Stimulated activated CD4-positive, alpha-beta T cell treated with anti-CD3 and anti-CD28 coated beads, Interleukin-2, amount 100 ng/mL, for 48 hours (primary cell): ENCODE measurements around the gene STAP2.

ENCODE experiments used
- DNase-seq, 2 donors: peaks; one replicate each; pipeline ENCODE4 v3.0.0-alpha.2; 2020

STAP2 gene, protein sequence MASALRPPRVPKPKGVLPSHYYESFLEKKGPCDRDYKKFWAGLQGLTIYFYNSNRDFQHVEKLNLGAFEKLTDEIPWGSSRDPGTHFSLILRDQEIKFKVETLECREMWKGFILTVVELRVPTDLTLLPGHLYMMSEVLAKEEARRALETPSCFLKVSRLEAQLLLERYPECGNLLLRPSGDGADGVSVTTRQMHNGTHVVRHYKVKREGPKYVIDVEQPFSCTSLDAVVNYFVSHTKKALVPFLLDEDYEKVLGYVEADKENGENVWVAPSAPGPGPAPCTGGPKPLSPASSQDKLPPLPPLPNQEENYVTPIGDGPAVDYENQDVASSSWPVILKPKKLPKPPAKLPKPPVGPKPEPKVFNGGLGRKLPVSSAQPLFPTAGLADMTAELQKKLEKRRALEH

DNA sequence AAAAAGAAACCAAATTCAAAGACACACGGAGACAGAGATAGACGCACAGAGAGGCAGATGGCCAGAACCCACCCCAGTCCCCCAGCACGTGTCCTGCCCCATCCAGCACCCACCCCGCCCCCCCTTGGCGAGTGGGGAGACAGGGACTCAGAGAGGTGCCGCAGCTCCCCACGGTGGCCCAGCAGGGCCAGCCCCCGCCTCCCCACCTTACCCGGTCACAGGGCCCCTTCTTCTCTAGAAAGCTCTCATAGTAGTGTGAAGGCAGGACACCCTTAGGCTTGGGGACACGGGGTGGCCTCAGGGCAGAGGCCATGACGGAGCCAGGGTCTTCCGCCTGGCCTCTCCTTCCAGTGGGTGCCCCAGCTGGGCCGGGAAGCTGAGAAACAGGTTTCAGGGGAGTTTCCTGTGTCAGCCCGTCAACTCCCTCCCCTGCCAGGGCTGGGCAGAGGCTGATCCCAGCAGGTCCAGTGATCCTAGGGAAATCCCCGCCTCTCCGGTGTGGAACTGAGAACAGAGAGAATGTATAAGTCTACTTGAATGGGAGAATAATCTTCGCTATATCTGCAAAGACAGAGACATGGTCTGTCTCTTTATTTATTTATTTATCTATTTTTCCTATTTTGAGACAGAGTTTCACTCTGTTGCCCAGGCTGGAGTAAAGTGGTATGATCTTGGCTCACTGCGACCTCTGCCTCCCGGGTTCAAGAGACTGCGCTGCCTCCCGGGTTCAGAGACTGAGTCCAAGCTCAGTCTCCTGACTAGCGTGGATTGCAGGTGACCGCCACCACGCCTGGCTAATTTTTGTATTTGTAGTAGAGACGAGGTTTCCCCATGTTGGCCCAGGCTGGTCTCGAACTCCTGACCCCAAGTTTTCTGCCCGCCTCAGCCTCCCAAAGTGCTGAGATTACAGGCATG is at the start of gene STAP2:
Gene STAP2, minus strand, starts transcription at position 387 of the 915 bp plus-strand sequence. Its CDS starts 74 bp downstream, at position 313.
- DNase-seq: peak in 1 of 2 donors; percentile 16

DNA sequence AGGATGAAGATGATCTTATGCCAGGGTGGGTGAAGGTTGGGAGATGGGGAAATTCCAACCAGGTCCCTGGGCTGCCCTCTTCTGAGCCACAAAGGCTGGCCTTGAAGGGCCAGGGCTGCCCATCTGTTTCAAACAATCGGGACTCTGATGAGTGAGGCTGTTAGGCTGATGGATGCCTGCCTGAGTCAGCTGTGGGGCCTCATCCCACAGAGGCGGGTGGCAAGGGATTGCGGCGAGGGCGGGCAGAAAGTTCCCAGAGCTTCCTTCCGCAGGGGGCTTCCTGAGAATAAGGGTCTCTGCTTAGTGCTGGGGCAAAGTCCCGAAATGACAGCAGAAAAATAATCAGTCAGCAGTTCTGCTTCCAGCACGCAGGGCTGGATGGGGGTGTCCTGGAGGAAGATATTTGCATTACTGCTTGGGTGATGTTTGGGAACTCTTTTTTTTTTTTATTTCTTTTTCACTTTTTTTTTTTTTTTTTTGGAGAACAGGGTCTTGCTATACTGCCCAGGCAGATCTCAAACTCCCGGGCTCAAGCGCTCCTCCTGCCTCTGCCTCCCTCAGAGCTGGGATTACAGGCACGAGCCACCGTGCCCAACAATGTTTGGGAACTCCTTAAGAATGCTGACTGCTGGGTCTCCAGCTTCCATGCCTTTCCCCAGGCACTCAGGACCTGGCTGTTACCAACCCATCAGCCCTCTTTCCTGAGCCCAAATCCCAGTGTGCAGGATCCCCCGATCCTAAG is 47.6 kb upstream of the STAP2 start:
- DNase-seq: no peak

DNA sequence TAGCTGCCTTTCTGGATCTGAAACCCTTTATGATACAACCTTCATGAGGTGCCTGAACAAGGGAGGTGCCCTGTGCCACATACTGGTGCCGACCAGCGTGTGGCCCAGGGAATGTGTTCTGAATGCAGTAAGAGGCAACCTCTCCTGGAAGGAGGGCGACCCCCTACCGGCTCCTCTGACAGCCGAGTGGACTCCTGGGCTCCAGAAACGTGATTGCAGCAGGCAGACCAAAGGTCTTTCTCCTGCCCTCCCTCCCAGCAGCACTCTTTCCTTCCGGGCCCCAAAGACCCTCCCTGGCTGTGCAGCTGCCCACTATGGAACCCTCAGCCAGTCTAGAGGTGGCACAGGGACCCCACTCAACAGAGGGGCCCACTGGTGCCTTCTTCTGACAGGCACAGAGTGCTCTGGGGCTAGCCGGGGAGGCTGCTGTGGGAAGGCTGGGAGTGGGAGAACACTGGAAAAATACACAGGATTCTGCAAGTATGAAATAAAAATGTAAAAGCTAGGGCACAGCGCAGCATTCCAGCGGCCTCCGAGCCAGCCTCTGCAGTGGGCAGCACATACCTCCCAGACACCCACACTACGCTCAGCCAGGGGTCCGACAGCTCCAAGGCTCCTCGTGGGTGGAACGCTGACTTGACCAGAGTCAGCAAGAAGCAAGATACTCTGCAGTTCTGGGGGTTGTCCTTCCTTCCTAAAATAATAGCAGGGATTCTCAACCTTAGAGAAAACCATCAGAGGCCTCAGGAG is 46.8 kb upstream of the STAP2 start:
- no peak for DNase-seq

DNA sequence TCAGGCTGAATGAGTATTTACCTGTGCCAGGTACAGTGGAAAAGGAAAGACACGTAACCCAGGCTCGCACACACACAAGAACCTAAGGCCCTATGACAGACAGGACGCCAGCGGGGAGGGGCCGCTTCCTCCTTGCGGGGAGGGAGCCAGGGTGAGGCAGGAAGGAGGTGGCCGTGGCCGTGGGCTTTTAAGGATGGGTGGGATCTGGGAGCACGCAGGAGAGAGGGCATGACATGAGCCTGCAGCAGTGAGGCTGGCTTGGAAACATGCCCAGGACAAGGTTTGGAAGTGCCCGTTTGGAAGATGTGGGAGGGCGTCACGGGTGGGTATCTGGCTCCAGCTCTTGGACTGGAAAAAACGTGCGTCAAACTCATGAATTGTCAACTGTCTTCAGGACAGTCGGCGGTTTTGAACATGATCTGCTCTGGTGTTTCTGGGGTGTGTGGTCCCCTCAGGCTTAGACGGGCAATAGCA is 41.7 kb upstream of the STAP2 start:
- DNase-seq: peak in 1 of 2 donors; percentile 32

DNA sequence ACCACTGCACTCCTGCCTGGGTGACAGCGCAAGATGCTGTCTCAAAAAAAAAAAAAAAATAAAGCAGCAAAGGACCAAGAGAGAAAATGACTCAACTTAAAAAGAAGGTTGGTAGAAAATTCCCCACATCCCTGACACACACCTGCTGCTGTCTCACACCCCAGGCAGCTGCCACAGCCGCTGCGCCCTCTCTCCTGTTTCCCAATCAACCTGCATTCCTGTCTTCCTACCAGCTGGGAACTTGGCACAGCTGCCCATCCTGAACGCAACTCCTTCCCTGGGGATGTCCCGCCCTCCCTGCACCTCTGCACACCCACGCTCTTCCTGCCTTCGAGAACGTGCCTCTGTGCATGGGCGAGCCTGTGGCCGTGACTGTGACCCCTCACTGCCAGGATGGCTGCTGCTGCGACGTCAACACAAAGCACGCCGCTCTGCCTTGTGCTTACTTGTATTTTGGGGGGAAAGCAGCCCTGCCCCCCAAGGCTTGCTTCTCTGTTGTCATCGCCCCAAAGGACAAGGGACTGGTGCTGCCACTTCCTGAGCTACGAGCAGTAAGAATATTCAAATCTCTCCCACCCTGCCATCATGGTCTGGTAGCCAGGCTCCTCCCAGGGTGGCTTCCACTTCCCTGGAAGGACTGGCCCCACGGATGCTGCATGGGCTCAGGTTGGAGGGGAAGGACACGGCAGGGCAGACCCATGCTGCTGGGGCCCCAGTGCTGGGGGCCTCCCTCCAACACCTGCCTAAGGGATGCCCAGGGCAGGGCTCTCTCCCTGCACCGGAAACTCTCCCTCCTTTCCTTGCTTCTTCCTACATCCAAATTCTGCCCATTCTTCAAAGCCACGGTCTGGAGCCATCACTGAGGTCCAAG is 41.0 kb upstream of the STAP2 start:
- DNase-seq: no peak

DNA sequence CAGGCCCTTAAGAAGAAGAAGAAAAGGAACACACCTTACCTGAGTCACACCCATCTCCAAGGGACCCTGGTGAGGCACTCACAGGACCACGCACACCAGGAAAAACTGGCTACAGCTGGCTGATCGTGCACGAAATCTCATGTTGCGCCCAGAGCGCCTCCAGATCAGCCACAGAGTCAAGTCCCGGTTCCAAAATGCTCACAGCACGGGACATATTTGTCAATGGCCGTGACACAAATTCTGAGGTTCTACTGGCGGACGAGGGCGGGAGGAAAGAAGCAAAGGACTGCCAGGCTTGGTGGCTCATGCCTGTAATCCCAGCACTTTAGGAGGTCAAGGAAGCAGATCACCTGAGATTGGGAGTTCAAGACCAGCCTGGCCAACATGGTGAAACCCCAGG is 40.3 kb upstream of the STAP2 start:
- DNase-seq: no peak

DNA sequence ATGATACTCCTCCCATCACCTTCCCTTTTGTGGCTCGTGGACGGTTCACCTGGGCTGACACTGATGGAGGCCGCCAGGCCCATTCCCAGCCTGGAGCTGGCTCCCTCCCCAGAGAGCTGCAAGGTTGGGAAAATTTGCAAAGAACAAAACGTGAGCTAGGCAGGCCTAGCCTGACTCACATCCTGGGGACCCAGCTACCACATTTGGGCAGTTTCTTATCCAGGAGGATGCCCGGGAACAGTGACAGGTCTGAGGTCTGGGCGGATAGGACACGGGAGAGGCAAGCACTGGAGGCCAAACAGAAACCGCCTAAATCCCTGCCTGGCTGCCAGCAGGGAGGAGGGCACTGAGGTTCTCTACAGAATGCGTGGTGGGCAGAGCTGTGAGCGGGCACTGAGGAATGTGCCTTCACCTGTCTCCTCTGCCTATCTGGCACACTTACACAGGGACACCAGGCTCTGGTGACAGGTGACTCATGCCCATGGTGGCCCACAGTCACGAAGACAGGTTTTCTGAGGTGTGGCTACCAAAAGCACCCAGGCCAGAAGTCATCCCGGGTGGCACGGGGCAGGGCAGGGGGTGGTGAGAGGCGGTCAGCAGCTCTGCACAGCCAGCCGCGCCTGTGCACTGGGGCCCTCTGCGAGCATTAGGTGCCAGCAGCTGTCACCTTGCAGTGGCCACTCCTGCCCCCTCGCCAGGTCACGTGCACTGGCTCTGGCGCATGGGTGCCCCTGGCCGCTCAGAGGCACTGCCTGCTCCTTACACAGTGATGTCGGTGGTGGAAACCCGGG is 38.6 kb upstream of the STAP2 start:
- DNase-seq: no peak

DNA sequence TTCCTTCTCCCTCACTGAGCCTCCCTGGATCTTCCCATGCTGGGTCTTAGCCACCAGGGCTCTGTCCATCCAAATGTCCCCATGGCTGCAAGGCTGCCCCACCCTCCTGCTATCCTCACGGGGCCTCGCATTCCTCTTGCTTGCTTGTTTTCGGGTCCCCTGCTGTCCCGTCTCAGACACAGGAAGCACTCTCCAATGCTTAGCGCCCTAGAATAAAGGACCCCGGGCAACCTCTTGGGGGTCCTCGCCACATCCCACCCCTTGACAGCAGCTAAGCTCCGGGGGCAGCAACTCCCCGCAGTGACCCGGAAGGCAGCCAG is 38.0 kb upstream of the STAP2 start:
- DNase-seq: no peak

DNA sequence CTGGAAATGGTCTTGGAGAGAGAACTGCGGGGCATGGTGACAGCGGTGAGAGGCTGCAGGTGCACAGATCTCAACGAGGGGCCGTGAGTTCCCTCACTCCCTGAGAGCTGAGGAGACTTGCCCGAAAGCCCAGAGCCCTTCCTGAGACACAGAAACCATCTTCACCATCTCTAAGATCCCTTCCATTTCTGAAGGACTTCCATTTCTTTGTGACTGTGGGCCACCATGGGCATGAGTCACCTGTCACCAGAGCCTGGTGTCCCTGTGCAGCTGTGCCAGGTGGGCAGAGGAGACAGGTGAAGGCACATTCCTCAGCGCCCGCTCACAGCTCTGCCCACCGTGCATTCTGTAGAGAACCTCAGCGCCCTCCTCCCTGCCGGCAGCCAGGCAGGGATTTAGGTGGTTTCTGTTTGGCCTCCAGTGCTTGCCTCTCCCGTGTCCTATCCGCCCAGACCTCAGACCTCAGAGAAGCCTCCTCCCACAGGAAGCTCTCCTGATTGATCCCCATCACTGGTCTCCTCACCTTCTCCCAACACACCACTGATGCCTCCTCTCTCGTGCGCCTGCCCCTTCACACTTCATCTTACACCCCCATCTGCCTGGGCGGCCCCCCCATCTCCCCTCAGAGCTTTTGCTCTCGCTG is 37.5 kb upstream of the STAP2 start:
- no peak for DNase-seq

DNA sequence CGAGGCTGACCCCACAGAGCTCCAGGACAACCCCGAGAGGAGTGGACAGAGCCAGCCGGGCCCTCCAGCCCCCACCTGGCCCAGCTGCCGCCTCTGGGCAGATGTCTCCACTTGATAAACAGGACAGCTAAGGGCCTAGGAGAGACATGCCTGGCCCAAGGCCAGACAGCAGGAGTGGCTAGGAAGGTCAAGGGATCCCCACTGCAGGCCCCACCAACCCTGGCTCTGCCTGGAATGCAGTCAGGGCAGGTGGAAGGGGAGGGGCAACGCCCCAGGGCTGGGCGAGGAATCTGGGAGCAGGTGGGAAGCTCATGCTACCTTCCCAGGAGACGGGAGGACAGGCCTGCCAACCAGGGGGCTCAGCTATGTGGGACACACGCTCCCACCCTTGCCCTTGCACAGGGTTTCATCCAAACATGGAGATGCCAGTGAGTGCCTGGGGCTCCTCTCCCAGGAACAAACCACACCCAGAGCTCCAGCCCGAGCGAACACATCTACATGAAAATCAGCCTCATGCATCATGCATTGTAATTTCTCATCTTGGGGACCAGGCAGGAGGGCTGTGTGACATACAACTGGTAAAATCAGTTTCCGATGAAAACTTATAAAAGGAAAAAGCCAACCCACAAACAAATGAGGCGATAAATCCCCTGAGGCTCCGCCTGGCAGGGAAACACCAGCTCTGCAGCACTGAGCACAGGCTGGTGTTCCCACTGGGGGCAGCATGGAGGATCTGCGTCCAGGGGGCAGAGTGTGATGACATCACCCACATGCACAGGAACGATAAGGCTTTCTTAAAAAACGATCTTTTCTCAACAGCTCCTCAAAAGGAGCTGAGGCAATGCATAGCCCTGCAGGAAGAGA is 36.8 kb upstream of the STAP2 start:
- DNase-seq: no peak

DNA sequence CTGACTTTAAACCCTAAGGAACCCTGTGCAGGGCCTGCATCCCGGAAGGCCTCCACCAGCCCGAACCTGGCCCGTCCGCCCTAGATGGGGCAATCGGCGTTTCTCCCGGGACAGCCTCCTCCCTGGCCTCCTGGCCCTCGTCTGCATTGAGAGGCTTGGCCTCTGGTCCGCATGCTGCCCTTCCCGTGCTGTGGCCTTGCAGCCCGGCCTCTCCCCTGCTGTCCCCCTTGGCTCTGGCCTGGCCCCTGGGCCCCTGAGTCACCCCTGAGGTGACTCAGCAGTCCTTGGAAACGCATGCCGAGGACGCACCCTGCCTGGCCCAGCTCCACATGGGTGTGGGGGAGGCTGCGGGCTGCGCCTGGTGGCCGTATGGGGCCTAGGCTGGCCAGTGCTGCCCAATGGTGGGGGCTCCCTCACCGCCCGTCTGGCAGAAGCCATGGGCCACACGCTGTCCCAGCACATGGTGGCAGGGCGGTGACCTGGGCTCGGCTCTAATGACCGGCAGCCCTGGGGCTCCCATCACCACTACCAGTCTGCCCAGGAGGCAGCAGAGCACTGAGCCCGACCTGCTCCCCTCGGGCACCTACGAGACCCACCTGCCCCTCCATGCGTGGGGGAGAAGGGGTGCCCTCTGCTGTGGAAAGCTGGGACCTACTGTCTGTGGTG is 36.0 kb upstream of the STAP2 start:
- DNase-seq: no peak

DNA sequence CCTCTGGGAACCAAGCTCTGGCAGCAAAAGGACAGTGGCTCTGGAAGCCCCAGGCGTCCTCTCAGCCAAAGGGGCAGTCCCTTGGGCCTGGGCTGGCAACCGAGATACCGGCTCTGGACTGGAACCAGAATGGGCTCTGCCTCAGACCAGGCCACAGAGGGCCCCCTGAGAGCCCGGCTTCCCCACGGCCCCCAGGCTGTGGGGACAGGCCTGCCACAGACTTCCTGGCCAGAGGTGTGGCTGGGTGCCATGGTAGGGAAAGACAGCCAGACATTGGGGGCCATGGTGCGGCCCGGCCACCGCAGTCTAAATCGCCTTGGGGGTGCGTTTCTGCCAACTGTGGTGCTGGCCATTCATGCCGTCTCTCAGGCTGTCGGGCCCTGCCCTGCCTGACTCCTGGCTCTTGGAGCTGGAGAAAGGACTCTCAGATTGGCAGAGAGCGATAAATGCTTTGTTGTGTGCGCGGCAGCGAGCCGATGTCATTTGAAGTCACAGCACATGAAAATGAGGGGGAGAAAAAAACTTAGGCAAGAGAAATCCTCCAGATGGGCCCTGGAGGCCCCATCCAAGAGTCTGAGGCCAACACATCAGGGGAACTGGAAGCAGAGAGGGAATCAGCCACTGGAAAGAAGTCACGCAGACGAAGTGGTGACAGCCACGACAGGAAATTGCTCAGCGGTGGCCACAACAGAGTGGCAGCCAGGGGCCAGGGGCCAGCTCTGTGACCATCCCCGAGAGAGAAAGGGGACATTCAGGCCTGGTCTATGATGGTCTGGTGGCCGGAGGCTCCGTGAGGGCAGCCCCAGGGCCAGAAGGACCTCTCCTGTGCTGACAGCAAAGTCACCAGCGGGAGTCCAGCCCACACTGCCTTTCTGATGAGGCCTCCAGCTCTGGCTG is 35.2 kb upstream of the STAP2 start:
- no peak for DNase-seq

DNA sequence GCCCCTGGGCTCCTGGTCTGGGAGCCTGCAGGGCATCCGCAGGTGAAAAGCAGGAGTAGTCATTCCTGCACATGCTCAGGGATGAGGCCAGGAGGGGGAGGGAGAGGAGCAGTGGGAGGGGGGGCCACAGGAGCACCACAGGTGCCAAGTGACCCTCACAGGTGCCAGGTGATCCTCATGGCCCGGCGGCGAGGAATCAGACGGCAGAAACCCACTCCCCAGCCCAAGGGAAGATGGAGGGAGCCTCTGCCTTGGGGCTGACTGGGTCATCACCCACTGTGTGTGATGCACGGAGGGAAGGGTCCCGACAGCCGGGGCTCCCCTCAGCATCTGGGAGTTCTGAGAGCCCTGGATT is 34.4 kb upstream of the STAP2 start:
- no peak for DNase-seq

DNA sequence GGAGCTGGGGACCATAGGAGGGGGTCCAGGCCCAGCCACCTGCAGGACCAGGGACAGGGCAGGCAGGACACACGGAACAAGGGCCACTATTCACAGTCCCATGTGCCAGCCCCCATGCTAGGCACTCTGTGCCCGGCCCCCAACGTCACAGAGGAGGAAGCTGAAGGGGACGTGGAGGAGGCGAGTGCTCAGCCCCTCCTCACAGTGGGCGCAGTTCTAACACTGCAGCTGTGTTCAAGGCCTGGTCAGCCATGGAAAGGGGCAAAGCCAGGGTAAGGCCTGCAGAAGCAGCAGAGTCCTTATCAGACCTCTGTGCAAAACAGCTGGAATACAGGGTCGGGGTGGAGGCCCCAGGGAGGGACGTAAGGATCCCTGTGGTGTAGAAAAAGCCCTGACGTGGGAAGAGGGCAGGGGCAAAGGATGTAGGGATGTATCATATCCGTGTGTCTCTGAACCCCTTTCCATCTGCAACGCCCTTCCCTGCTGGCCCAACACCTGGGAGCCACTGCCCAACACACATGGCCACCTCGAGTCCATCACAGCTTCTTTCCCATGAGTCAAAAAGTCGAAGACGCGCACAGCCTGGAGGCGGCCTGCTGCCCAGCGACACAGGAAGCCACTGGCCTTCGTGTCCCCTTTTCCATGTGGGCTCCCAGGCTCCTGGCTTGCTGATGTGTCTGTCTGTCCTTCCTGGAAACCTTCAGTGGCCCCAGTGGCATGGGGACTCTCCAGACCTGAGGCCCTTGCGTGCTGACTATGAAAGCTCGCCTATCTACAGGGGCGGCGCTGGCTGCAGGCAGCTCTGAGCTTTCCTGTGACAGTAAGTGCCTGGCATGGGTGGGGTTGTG is 33.8 kb upstream of the STAP2 start:
- DNase-seq: no peak

DNA sequence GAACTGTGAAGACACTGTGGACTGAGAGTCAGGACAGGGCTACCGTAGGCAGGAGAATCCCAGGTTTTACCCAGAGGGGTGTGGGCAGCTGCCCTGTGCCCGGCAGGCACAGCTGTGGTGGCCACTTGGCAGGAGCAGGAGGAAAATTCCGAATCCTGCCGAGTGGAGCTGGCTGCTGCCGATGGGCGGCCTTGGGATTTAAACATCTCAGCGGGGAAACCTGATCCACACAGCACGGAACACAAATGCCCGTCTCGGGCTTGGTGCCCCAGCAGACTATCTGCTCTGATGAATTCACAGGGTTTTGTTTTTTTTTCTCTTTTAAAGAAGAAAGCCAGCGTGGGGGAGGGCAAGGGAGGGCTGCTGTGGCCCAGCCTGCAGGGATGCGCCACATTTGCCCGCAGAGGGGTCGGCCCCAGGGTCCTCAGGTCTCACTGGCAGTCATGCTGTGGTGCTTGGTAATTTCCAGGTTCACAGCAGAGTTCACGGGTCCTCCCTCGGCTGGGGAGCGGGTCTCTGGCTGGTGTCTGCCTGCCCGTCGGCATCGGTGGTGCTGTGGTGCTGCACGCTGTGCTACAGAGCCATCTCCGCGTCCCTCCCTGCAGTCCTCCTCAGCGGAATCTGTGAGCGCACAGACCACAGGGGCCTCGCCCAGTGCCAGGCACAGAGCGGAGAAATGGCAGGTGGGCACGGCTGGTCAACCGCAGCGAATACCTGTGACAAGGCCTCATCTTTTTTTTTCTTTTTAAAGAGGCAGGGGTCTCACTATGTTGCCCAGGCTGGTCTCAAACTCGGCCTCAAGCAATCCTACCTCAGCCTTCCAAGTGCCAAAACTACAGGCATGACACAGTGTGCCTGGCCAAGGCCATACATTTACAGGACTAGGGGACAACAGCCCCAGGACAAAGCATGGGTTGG is 32.9 kb upstream of the STAP2 start:
- DNase-seq: no peak
